Mucosa of stomach (tissue), 1 donor: Measurements from ENCODE around the gene SPATA13.
A peak's percentile ranks its signal among the peaks of the same experiment; 100 is the strongest.

Source experiments
- H3K27me3 ChIP-seq: one replicate; pipeline ENCODE4 v1.7.0; 2013; ENCODE audit warnings: mild to moderate bottlenecking, low read length; ENCODE audit not compliant: control insufficient read depth, insufficient read depth
- H3K36me3 ChIP-seq: one replicate; pipeline ENCODE4 v1.7.0; 2013; ENCODE audit warnings: low read length; ENCODE audit not compliant: control insufficient read depth, insufficient read depth
- H3K4me1 ChIP-seq: one replicate; pipeline ENCODE4 v1.7.0; 2013; ENCODE audit warnings: mild to moderate bottlenecking, low read length; ENCODE audit not compliant: control insufficient read depth, insufficient read depth
- H3K4me3 ChIP-seq: one replicate; pipeline ENCODE4 v1.7.0; 2013; ENCODE audit warnings: low read length
- H3K9ac ChIP-seq: one replicate; pipeline ENCODE4 v1.7.0; 2013; ENCODE audit warnings: mild to moderate bottlenecking, low read length, moderate library complexity
- H3K9me3 ChIP-seq: one replicate; pipeline ENCODE4 v1.7.0; 2013; ENCODE audit warnings: mild to moderate bottlenecking, low read length, moderate library complexity; ENCODE audit not compliant: control insufficient read depth
- donor health status: Pancreatic carcinoma.

The SPATA13 gene

GRCh38 chr13:24128962-24129361 is 31.6 kb upstream of the SPATA13 start:
- H3K9me3 ChIP-seq: no peaks in the 10 kb centered on the region
- H3K4me1 ChIP-seq: peaks cover 34% of the 10 kb centered on the region
- H3K4me3 ChIP-seq: no peak overlapping the region
- H3K9ac ChIP-seq: no peak overlapping the region
- H3K36me3 ChIP-seq: no peaks in the 10 kb centered on the region
- H3K27me3 ChIP-seq: no peaks in the 10 kb centered on the region

- Histone ChIP-seq H3K36me3 (no peaks in the 10 kb centered on the region), H3K4me3 (peak overlapping the region; percentile 14), H3K4me1 (peaks cover 34% of the 10 kb centered on the region), H3K27me3 (no peaks in the 10 kb centered on the region), H3K9me3 (no peaks in the 10 kb centered on the region), H3K9ac (no peak overlapping the region)
These were observed 30.4 kb upstream of the SPATA13 start for GRCh38 chr13:24129914-24130774.

GRCh38 chr13:24131749-24132148 is 28.8 kb upstream of the SPATA13 start:
- Histone ChIP-seq H3K4me1 (peaks cover 25% of the 10 kb centered on the region), H3K4me3 (no peak overlapping the region), H3K9ac (no peak overlapping the region), H3K36me3 (no peaks in the 10 kb centered on the region), H3K27me3 (no peaks in the 10 kb centered on the region), H3K9me3 (no peaks in the 10 kb centered on the region)

- H3K4me3 ChIP-seq: no peak overlapping the region
- H3K27me3 ChIP-seq: no peaks in the 10 kb centered on the region
- no peak overlapping the region for H3K9ac ChIP-seq
- no peaks in the 10 kb centered on the region for H3K9me3 ChIP-seq
- no peaks in the 10 kb centered on the region for H3K36me3 ChIP-seq
- H3K4me1 ChIP-seq: peaks cover 17% of the 10 kb centered on the region
These were observed 27.3 kb upstream of the SPATA13 start for GRCh38 chr13:24133021-24133795.

- H3K9me3 ChIP-seq: no peaks in the 10 kb centered on the region
- peaks cover 13% of the 10 kb centered on the region for H3K4me1 ChIP-seq
- H3K9ac ChIP-seq: no peak overlapping the region
- H3K27me3 ChIP-seq: no peaks in the 10 kb centered on the region
- H3K36me3 ChIP-seq: no peaks in the 10 kb centered on the region
- H3K4me3 ChIP-seq: no peak overlapping the region
These were observed 26.3 kb upstream of the SPATA13 start for GRCh38 chr13:24134231-24134630.

GRCh38 chr13:24134757-24135156 is 25.8 kb upstream of the SPATA13 start:
- H3K9me3 ChIP-seq: no peaks in the 10 kb centered on the region
- no peaks in the 10 kb centered on the region for H3K27me3 ChIP-seq
- no peak overlapping the region for H3K4me3 ChIP-seq
- no peak overlapping the region for H3K9ac ChIP-seq
- H3K4me1 ChIP-seq: peaks cover 7% of the 10 kb centered on the region
- H3K36me3 ChIP-seq: no peaks in the 10 kb centered on the region

- H3K36me3 ChIP-seq: no peaks in the 10 kb centered on the region
- H3K9me3 ChIP-seq: no peaks in the 10 kb centered on the region
- H3K27me3 ChIP-seq: no peaks in the 10 kb centered on the region
- H3K9ac ChIP-seq: no peak overlapping the region
- H3K4me3 ChIP-seq: no peak overlapping the region
- H3K4me1 ChIP-seq: no peaks in the 10 kb centered on the region
These were observed 24.7 kb upstream of the SPATA13 start for GRCh38 chr13:24135674-24136300.

GRCh38 chr13:24138911-24139310 is 21.6 kb upstream of the SPATA13 start:
- no peaks in the 10 kb centered on the region for H3K9me3 ChIP-seq
- H3K4me1 ChIP-seq: no peaks in the 10 kb centered on the region
- no peaks in the 10 kb centered on the region for H3K36me3 ChIP-seq
- no peak overlapping the region for H3K9ac ChIP-seq
- H3K27me3 ChIP-seq: no peaks in the 10 kb centered on the region
- no peak overlapping the region for H3K4me3 ChIP-seq

GRCh38 chr13:24141333-24141910 is 19.1 kb upstream of the SPATA13 start:
- Histone ChIP-seq H3K9ac (no peak overlapping the region), H3K4me1 (peaks cover 12% of the 10 kb centered on the region), H3K36me3 (no peaks in the 10 kb centered on the region), H3K27me3 (no peaks in the 10 kb centered on the region), H3K9me3 (no peaks in the 10 kb centered on the region), H3K4me3 (no peak overlapping the region)

GRCh38 chr13:24142453-24142852 is 18.1 kb upstream of the SPATA13 start:
- H3K4me3 ChIP-seq: no peak overlapping the region
- H3K27me3 ChIP-seq: no peaks in the 10 kb centered on the region
- no peaks in the 10 kb centered on the region for H3K36me3 ChIP-seq
- H3K4me1 ChIP-seq: peaks cover 22% of the 10 kb centered on the region
- H3K9ac ChIP-seq: no peak overlapping the region
- H3K9me3 ChIP-seq: no peaks in the 10 kb centered on the region

- no peak overlapping the region for H3K4me3 ChIP-seq
These were observed 17.6 kb upstream of the SPATA13 start for GRCh38 chr13:24142886-24143285.

GRCh38 chr13:24145240-24145639 is 15.3 kb upstream of the SPATA13 start:
- H3K9me3 ChIP-seq: no peaks in the 10 kb centered on the region
- H3K4me3 ChIP-seq: no peak overlapping the region
- no peaks in the 10 kb centered on the region for H3K27me3 ChIP-seq
- H3K36me3 ChIP-seq: no peaks in the 10 kb centered on the region
- H3K9ac ChIP-seq: no peak overlapping the region
- H3K4me1 ChIP-seq: peaks cover 45% of the 10 kb centered on the region

More at GRCh38 chr13:24142886-24143285, 17.6 kb upstream of the SPATA13 start:
- Histone ChIP-seq H3K9ac (no peak overlapping the region), H3K9me3 (no peaks in the 10 kb centered on the region), H3K4me1 (peaks cover 27% of the 10 kb centered on the region), H3K27me3 (no peaks in the 10 kb centered on the region), H3K36me3 (no peaks in the 10 kb centered on the region)
